Brain microvascular endothelial cell (primary cell): Measurements from ENCODE around the gene PTGS1.
A peak's percentile ranks its signal among the peaks of the same experiment; 100 is the strongest.

Experiments used
- DNase-seq: peaks from one replicate; pipeline ENCODE4 v3.0.0-alpha.2; 2020
- H3K27ac ChIP-seq: fragments of 250-450 bp; sonication (Bioruptor Pico); 2 replicates; pipeline ENCODE4 v1.5.1; 2020; ENCODE audit warnings: mild to moderate bottlenecking, moderate library complexity
- H3K27me3 ChIP-seq: fragments of 250-450 bp; sonication (Bioruptor Pico); replicated peaks from 2 replicates; pipeline ENCODE4 v1.5.1; 2020; ENCODE audit warnings: mild to moderate bottlenecking
- H3K36me3 ChIP-seq: fragments of 250-450 bp; sonication (Bioruptor Pico); replicated peaks from 2 replicates; pipeline ENCODE4 v1.5.1; 2020; ENCODE audit warnings: mild to moderate bottlenecking
- H3K4me3 ChIP-seq: 2 replicates; pipeline ENCODE4 v1.5.1; 2011; ENCODE audit warnings: low read depth, mild to moderate bottlenecking, control low read depth, low read length, moderate library complexity
- in situ Hi-C: cut with HindIII; loops from 2 replicates; pipeline ENCODE4 v1.10.0; 2017; ENCODE audit warnings: low sequenced_read_pairs, low pct_ligation_motif_present
- TF ChIP-seq, protein P1 (sequence below): IDR thresholded peaks from 2 replicates; pipeline ENCODE4 v1.5.1; 2011; ENCODE audit warnings: low read depth, mild to moderate bottlenecking, moderate library complexity, low read length, control low read depth, inconsistent platforms; ENCODE audit errors: missing control alignments

Gene PTGS1

DNA sequence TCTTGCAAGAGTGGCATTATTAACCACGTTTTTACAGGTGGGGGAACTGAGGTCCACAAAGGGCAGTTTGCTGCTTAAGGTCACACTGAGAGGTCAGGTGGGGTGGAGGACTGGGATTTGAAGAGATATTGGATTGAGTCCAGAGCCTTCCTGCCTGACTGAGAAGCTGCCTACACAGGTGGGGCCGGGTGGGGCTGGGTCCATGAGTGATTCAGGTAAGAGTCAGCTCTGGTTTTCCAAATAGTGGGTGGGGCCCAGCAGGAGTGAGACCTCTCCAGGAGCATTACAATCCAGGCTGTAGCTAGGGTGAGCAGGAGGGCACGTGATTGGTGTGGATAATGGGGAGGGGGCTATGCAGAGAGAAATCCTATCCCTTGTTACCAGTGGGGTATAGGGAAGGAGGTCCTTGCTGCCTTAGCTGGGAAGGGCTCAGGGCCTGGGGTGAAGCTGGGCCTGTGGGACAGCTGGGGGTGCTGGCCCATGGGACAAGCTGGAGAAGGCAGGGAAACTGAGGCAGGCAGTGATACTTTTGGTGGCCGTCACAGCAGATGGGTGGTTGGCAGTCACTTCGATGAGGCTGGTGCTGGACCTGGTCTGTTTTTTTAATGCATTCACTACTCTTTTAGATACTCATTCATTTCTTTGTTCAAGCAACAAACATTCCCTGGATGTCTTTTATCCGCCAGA lies 2.9 kb upstream of the PTGS1 start:
- in situ Hi-C loops: no loop called here
- no peak overlapping the region for H3K4me3 ChIP-seq
- DNase-seq: no peak
- H3K27ac ChIP-seq: no peak overlapping the region
- H3K36me3 ChIP-seq: no peaks in the 10 kb centered on the region
- TF ChIP-seq, protein P1, sequence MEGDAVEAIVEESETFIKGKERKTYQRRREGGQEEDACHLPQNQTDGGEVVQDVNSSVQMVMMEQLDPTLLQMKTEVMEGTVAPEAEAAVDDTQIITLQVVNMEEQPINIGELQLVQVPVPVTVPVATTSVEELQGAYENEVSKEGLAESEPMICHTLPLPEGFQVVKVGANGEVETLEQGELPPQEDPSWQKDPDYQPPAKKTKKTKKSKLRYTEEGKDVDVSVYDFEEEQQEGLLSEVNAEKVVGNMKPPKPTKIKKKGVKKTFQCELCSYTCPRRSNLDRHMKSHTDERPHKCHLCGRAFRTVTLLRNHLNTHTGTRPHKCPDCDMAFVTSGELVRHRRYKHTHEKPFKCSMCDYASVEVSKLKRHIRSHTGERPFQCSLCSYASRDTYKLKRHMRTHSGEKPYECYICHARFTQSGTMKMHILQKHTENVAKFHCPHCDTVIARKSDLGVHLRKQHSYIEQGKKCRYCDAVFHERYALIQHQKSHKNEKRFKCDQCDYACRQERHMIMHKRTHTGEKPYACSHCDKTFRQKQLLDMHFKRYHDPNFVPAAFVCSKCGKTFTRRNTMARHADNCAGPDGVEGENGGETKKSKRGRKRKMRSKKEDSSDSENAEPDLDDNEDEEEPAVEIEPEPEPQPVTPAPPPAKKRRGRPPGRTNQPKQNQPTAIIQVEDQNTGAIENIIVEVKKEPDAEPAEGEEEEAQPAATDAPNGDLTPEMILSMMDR: no peak
- no peaks in the 10 kb centered on the region for H3K27me3 ChIP-seq

DNA sequence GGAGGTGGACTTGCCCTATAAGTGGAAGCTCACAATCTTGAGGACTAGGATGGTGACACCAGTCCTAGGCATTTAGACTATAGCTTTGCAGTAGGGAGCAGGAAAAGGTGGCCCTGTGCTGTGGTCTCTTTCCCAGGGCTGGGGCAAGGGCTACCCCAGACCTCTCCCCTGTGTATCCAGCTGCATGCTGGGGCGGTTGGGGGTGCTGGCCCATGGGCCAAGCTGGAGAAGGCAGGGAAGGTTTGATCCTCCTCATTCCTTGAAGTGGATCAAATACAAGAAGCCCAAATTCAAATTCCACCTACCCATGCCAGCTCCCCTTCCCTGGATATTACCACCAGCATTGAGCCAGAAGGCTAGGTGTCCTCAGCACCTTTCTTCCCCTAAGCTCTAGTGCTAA lies 2.2 kb upstream of the PTGS1 start:
- TF ChIP-seq, protein P1: no peak
- H3K27me3 ChIP-seq: no peaks in the 10 kb centered on the region
- H3K36me3 ChIP-seq: no peaks in the 10 kb centered on the region
- H3K27ac ChIP-seq: no peak overlapping the region
- DNase-seq: no peak
- H3K4me3 ChIP-seq: no peak overlapping the region
- in situ Hi-C loops: no loop called here

DNA sequence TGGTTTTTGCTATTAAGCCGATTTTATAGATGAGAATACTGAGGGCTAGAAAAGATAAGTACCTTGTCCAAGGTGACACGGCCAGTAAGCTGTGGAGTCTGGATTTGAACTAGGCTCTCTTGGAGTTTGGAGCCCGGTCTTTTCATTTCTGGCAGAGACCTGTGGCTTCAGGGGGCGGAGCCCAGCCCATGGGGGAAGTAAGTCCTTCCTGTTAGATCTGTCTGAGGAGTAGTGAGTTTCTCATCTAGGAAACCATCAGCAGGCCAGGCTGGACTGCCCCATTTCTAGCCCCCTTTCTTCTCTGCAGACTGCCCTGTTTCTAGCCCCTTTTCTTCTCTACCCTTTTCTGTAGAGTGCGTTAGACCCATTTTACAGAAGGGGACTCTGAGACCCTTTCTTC lies 521 bp upstream of the PTGS1 start:
- no peaks in the 10 kb centered on the region for H3K27me3 ChIP-seq
- in situ Hi-C loops: no loop called here
- DNase-seq: no peak
- no peak overlapping the region for H3K27ac ChIP-seq
- TF ChIP-seq, protein P1: no peak
- H3K36me3 ChIP-seq: no peaks in the 10 kb centered on the region
- H3K4me3 ChIP-seq: no peak overlapping the region

DNA sequence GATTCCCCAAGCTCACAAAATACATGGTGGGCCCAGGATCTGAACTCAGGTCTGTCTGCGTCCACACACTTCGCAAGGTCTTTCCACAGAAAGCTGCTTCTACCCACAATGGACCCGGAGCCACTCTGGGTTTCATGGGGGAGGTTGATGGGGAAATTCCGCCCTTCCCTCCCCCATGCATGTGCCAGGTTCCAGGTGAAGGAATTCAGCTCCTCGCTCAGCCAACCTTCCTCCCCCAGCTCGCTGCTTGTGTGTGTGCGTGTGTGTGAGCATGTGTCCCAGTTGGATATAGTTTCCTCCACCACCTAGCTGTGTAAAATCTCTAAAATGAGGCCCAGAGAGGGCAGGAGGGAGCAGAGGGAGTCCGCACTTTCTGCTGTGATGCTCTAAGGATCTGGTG lies 1.0 kb downstream of the PTGS1 start:
- in situ Hi-C loops: no loop called here
- TF ChIP-seq, protein P1: no peak
- no peaks in the 10 kb centered on the region for H3K36me3 ChIP-seq
- no peaks in the 10 kb centered on the region for H3K27me3 ChIP-seq
- no peak for DNase-seq
- peak overlapping the region; percentile 22 for H3K4me3 ChIP-seq
- no peak overlapping the region for H3K27ac ChIP-seq

DNA sequence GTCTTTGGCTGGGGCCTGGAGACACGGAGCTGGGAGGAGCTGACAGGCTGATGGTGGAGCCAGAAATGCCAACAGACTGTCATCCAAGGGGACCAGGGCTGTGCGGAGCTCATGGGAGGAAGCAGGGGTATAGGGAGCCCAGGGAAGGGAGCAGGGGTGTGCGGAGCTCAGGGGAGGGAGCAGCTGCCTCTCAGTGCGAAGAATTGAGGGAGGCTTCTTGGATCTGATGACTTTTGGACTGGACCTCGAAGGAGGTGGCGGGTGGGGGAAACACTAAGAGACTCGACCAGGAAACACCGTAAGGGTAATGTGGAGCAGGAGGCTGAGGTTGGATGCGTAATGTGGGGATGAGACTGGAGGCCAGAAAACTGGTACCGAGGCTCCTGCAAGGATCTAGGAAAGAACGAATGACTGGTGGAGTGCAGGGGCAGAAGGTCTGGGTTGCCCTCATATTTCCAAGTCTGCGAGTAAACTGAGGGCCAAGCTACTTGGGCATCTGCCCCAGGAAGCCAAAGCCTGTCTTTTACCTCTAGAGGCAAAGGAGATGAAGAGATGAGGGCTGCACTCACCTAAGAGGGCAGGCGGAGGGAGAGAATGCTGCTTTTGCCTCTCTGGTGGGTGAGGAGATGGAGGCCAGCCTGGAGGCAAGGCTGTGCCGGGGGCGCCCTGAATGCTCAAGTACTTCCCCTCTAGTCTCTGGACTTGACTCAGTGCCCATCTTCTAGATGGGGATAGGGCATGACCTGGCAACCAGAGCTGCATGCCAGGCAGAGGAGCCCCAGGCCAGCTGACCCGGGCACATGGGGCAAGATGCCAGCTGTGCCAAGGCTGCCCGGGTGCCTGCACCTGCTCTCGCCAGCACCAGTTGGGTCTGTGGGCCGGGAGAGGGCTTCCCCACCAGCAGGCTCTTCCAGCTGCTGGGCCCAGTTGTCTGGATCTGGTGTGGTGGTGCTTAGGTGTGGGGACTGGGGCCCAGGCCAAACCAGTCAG lies 2.3 kb downstream of the PTGS1 start:
- TF ChIP-seq, protein P1: no peak
- no peak overlapping the region for H3K4me3 ChIP-seq
- DNase-seq: no peak
- H3K36me3 ChIP-seq: no peaks in the 10 kb centered on the region
- no peak overlapping the region for H3K27ac ChIP-seq
- in situ Hi-C loops: no loop called here
- no peaks in the 10 kb centered on the region for H3K27me3 ChIP-seq
